NB4 (cell line): Measurements from ENCODE around the gene WASHC2C.
"Not testable (repeated sequence)": the region's sequence is repeated elsewhere in the genome, so short reads cannot be mapped to it uniquely, and the experiment has no call there.

ENCODE experiments used
- DNase-seq: peaks from one replicate; pipeline ENCODE4 v3.0.0; 2010; ENCODE audit warnings: low read depth
- H3K4me3 ChIP-seq: one replicate; pipeline ENCODE4 v1.5.1; 2011; ENCODE audit warnings: mild to moderate bottlenecking, low read depth, low read length, moderate library complexity
- MYC ChIP-seq: IDR thresholded peaks from 2 replicates; pipeline ENCODE4 v1.6.1; 2011; ENCODE audit warnings: low read depth, low read length
- POLR2A ChIP-seq: IDR thresholded peaks from 2 replicates; pipeline ENCODE4 v1.6.1; 2011; ENCODE audit warnings: mild to moderate bottlenecking; ENCODE audit not compliant: insufficient read length; ENCODE audit errors: extremely low read depth
- TF ChIP-seq, protein P1 (sequence below): IDR thresholded peaks from 2 replicates; pipeline ENCODE4 v1.6.1; 2011; ENCODE audit warnings: low read depth, low read length

WASHC2C gene, protein sequence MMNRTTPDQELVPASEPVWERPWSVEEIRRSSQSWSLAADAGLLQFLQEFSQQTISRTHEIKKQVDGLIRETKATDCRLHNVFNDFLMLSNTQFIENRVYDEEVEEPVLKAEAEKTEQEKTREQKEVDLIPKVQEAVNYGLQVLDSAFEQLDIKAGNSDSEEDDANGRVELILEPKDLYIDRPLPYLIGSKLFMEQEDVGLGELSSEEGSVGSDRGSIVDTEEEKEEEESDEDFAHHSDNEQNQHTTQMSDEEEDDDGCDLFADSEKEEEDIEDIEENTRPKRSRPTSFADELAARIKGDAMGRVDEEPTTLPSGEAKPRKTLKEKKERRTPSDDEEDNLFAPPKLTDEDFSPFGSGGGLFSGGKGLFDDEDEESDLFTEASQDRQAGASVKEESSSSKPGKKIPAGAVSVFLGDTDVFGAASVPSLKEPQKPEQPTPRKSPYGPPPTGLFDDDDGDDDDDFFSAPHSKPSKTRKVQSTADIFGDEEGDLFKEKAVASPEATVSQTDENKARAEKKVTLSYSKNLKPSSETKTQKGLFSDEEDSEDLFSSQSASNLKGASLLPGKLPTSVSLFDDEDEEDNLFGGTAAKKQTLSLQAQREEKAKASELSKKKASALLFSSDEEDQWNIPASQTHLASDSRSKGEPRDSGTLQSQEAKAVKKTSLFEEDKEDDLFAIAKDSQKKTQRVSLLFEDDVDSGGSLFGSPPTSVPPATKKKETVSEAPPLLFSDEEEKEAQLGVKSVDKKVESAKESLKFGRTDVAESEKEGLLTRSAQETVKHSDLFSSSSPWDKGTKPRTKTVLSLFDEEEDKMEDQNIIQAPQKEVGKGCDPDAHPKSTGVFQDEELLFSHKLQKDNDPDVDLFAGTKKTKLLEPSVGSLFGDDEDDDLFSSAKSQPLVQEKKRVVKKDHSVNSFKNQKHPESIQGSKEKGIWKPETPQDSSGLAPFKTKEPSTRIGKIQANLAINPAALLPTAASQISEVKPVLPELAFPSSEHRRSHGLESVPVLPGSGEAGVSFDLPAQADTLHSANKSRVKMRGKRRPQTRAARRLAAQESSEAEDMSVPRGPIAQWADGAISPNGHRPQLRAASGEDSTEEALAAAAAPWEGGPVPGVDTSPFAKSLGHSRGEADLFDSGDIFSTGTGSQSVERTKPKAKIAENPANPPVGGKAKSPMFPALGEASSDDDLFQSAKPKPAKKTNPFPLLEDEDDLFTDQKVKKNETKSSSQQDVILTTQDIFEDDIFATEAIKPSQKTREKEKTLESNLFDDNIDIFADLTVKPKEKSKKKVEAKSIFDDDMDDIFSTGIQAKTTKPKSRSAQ (N-terminal part only)

DNA sequence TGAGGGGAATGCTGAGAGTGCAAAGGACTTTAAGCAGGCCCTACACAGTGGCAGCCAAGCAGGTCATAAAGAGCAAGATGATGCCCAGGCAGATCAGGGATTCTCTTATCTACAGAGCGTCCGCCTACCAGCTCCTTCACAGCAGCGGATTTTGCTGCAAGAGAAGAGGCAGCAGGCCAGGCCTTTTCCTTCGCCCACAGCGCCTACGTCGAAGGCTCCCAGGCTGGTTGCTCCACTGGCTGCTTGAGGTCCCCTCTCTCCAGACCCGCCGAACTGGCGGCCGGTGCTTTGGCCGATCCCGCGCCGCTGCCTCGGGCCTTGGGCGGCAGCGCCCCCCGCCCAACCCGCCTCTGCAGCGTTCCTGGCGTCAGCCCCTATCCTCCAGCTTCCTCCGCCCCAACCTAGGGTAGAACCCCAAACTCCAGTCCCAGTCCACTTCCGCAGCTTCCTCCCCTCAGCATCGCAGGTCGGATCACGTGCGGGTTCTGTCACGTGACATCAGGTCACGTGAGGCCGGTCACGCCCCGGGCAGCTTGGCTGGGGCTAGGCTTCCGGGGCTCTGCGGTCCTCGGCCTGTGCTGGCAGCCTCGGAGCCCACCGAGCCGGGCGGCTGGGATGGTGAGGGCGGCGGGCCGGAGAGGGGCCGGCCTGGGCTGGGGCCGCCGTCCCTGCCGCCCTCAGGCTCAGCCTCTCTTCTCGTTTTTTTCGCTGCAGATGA is at the start of gene WASHC2C:
WASHC2C (plus strand) TSS at position 564 of the 718 bp plus-strand sequence; CDS start at position 616, 52 bp downstream.
- H3K4me3 ChIP-seq, result peak within 1 kb of the TSS; percentile 63
- peak; percentile 90 for DNase-seq
- TF ChIP-seq, protein P1, sequence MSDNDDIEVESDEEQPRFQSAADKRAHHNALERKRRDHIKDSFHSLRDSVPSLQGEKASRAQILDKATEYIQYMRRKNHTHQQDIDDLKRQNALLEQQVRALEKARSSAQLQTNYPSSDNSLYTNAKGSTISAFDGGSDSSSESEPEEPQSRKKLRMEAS, result peak; percentile 89
- TF ChIP-seq POLR2A, result peak; percentile 58
- TF ChIP-seq MYC, result peak; percentile 34; the same call in 1 of the 2 replicates

DNA sequence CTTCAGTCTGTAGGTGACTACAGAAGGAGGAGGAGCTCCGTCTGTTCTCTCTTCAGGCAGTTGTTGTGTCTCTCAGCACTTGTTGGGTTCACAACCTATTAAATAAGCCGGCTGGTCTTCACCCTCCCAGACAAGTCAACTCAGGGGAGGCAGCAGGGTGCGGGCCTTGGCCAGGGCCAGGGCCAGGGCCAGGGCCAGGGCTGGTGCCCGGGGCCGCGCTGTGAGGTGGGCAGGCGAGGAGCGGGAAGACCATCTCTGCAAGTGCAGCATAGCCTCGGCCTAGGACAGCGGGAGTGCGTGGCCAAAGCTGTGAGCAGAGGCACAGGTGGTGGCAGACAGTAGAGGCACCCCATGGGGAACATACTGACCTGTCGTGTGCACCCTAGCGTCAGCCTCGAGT is 48.6 kb upstream of the WASHC2C start:
- not testable (repeated sequence) for DNase-seq, H3K4me3 ChIP-seq

DNA sequence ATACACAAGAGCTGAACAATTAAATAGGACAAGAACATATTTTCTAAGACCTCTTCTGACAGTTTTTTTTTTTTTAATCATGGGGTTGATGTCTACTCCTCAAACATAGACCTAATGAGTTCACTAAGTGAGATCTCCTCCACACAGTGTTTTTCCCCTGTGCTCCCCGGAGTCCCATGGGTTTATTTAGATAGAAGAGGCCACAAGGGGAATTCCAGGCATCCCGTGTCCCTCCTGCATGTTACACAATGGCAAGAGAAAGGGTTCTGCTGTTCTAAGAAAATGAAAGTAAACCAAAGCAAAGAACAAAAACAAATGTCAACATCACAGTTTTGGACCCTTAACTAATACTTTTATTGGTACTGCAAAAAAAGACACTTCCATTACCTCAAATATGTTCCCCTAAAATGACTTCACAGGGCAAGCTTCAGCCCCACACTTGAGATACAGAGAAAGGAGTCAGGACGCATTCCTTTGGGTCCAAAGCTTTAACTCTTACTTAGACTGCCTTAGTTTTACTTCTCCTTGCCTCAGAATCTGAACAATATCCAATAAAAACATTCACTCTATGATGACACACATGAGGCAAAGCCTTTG is 16.8 kb upstream of the WASHC2C start:
- not testable (repeated sequence) for H3K4me3 ChIP-seq, DNase-seq

DNA sequence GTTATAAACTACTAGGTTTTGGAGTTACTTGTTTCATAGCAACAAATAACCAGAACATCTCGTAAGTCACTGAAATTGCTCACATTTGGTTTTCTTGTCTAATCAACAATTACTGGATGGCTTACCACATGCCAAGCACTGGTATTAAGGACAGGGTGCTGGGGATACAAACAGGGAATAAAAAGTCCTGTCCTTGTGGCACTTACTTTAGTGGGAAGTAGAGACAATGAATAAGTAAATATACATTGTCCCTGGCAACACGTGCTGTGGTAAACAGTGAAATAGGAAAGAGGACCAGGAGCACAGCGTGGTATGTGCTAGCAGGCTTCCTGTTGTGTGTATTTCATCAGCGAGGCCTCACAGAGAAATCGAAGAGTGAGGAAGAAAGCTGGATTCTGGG is 15.8 kb upstream of the WASHC2C start:
- not testable (repeated sequence) for DNase-seq, H3K4me3 ChIP-seq

DNA sequence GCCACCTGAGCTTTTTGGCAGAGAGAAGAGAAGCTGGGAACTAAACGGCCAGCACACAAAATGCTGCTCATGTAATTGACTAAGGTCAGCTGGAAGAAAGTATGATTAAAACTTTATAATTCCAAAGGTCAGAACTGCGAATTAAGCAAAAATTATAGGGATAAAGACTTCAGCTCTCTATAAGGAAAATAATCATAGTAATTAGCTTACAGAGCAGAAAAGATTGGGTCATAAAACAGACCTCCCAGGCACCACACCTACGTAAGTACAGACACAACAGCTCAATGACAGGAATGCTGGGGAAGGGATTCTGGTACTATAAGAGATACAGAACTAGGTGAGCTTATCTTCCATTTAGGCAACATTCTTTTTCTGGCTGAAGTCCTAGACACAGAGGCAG is 10.0 kb upstream of the WASHC2C start:
- not testable (repeated sequence) for H3K4me3 ChIP-seq, DNase-seq

DNA sequence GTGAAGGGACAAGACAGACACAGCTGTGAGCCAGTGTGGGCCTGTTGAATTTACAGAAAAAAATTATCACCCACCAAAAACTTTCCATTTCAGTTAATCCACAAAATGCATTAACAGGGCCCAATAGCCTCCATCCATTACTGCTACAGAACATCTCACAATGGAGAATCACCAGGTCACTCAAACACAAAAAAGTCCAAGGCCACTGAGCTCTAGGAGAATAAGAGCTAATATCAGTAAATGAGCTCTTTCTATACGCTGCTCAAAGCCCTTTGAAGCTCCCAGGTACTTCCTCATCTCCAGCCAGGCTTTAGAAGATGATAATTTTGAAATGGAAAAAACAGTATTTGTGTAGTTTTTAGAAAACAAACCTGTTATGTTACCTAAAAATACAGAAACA is 9.4 kb upstream of the WASHC2C start:
- DNase-seq, H3K4me3 ChIP-seq: not testable (repeated sequence)

DNA sequence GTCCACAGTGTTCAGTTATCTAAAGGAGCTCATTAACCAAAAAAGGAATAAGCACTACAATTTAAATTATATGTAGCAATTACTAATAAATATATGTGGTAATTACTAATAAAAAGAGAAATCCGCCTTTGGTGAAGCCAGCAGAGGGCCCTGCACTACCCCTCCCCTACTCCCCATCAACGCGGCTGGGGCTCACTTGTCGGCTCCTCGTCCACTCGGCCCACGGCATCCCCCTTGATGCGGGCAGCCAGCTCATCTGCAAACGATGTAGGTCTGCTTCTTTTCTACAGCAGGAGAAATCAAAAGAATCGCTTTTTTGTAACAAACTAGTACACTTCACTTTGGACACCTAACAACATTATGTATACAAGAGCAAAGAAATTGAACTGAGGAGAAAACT is 5.6 kb upstream of the WASHC2C start:
- DNase-seq, H3K4me3 ChIP-seq: not testable (repeated sequence)

DNA sequence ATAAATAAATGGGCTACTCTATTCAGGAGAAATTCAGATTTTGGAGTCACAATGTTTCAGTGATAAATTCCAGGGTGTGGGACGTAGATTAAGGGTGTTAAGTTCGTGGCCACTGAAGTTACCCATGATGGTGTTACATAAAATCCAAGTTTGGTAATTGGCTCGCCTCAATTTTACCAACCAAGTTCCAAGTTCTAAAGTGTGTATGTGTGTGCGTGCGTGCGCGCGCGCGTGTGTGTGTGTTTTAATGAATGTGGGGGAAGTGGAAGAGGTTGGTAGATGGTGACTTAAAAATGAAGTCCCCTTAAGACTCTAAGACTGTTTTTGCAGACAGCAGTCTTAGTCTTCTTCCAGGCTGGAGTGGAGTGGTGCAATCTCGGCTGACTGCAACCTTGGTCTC is 3.2 kb upstream of the WASHC2C start:
- H3K4me3 ChIP-seq, DNase-seq: not testable (repeated sequence)

DNA sequence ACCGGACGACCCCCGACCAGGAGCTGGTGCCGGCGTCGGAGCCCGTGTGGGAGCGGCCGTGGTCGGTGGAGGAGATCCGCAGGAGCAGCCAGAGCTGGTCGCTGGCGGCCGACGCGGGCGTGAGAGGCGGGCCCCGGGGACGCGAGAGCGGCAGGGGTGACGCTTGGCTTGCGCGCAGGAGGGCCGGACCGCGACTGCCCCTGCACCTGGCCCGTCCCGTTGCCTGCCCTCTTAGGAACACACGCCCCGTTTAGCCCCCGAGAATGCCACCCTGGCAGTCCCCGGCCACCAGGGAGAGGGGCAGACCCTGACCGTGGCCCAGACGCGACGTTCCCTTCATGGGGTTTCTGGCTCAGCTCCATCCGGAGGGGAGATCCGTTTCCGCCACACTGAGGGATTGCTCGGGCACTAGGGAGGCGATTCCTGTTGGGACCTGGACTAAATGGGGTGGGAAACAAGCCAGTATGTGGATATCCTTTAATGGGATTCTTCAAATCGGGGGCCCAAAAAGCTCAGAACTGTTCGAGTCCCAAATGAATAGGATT is 427 bp downstream of the WASHC2C start:
- H3K4me3 ChIP-seq, result peak overlapping the region; percentile 63
- not testable (repeated sequence) for DNase-seq

DNA sequence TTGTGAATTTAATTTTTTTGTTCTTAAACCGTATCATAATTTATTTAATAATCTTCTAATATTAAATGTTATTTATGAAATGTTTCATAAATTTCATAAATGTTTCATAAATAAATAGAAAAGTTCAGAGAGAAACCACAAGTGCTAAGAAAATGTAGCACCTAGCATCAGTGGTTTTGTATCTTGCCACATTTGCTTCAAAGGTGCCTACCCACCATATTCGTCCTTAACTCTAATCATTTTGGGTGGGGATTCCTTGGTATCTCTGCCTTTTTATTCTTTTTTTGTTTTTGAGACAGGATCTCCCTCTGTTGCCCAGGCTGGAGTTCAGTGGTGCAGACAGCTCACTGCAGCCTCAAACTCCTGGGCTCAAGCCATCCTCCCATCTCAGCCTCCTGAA is 7.4 kb downstream of the WASHC2C start:
- not testable (repeated sequence) for DNase-seq, H3K4me3 ChIP-seq

DNA sequence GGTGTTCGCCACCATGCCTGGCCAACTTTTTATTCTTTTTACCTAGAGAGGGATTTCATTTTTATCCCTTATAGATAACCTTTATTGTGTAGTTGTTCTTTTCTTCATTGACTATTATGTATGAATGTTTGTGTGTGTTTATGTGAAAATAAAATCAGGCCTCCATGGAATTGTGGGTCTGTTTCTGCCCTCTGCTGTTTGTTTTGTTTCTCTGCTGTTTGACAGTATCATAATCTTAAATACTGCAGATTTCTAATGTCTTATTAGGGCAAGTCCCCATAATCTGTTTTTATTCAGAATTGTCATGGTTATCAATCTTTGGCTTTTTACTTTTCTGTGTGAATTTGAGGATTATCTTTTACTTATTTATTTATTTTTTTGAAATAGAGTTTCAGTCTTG is 7.8 kb downstream of the WASHC2C start:
- H3K4me3 ChIP-seq, DNase-seq: not testable (repeated sequence)

DNA sequence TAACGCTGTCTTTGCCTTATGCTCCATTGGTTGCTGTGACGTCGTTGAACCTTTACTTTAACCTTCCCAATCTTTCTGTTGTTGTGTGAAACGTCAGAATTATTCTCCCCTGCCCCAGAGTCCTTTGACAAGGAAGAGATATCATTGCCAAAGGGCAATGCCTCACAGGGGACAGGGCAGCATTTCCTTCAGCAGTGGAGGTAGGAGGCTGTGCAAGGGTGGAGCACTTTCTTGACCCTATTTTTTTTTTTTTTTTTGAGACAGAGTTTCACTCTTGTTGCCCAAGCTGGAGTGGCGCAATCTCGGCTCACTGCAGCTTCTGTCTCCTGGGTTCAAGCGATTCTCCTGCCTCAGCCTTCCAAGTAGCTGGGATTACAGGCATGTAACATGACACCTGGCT is 14.5 kb downstream of the WASHC2C start:
- H3K4me3 ChIP-seq, DNase-seq: not testable (repeated sequence)

DNA sequence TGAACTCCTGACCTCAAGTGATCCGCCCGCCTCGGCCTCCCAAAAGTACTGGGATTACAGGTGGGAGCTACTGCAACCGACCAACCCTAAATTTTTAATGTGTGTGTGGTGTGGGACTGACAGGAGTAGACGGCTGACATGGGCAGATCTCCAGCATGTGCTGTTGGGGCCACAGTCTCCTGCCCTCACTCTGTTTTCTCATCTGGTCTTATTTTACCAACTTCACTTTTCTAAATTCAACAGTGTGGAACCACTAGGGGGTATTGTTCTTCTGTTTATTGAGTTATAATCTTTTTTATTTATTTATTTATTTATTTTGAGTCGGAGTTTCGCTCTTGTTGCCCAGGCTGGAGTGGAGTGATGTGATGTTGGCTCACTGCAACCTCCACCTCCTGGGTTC is 14.9 kb downstream of the WASHC2C start:
- DNase-seq, H3K4me3 ChIP-seq: not testable (repeated sequence)

DNA sequence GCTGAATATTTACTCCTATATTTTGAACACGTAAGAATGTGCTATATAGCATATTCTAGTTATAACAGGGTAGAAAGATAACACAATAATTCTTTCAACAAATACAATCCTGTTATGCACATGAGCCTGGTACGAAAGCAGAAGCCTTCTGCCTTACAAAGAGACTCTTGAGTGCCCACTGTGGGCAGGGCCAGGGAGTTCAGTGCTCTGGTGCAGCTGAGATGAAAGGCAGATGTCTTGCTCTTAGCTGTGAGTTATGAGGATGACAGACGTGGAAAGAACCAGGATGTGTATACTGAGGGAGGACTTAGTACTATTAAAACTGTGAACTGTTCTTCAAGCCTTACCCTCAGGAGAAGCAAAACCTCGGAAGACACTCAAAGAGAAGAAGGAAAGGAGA is 24.1 kb downstream of the WASHC2C start:
- not testable (repeated sequence) for H3K4me3 ChIP-seq, DNase-seq

DNA sequence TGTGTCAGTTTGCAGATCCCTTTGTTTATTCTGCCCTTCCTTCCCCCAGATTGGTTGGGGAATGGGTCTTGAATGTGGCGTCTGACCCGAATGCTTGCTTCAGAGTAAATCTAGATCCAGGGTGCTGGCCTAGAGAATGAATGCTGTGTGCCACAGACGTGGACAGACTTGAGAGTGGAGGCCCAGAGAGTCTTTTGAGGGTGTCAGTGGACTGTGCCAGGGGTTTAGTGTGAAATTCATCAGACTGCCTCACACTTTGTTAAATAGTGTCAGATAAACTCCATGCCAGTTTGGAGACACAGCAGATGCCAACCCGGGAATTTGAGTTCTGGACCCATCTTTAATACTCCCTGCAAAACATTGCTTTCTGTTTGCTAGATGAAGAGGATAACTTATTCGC is 25.1 kb downstream of the WASHC2C start:
- not testable (repeated sequence) for H3K4me3 ChIP-seq, DNase-seq

DNA sequence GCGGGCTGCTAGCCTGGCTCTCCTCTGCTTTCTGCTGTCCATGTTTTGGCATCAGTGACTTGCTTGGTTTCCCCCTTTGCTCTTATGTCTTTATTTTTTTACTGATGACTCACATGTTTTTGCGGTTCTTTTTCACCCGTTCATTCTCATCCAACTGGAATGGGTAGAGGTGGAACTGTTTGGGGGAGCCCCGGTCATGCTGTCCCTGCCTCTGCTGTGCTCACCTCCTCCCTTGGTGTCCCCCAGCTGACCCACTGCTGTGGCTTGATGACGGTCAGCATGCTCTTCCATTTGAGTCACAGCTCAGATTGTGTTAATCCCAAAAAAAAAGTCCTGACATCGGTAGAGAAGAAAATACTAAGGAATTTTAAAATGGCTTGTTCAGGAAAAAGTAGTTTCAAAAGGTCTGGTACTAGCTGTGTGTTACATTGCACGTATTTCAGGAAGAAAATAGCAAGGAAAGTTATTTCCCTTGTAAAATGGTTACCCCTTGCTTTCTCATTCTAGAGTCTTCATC is 27.0 kb downstream of the WASHC2C start:
- H3K4me3 ChIP-seq, DNase-seq: not testable (repeated sequence)

DNA sequence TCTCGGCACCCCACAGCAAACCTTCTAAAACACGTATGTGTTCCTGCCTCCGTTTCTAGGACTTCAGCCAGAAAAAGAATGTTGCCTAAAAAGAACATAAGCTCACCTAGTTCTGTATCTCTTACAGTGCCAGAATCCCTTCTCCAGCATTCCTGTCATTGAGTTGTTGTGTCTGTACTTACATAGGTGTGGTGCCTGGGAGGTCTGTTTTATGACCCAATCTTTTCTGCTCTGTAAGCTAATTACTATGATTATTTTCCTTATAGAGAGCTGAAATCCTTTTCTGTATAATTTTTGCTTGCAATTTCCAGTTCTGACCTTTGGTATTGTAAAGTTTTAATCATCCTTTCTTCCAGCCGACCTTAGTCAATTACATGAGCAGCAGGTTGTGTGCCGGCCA is 28.0 kb downstream of the WASHC2C start:
- not testable (repeated sequence) for H3K4me3 ChIP-seq, DNase-seq
